Glomerular visceral epithelial cell (primary cell): ENCODE data around the gene TECR.
"Not testable (repeated sequence)": the region's sequence is repeated elsewhere in the genome, so short reads cannot be mapped to it uniquely, and the experiment has no call there.

ENCODE experiments used
- DNase-seq: peaks from one replicate; pipeline ENCODE4 v3.0.0-alpha.2; 2016; ENCODE audit errors: extremely low spot score

TECR gene, protein sequence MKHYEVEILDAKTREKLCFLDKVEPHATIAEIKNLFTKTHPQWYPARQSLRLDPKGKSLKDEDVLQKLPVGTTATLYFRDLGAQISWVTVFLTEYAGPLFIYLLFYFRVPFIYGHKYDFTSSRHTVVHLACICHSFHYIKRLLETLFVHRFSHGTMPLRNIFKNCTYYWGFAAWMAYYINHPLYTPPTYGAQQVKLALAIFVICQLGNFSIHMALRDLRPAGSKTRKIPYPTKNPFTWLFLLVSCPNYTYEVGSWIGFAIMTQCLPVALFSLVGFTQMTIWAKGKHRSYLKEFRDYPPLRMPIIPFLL

DNA sequence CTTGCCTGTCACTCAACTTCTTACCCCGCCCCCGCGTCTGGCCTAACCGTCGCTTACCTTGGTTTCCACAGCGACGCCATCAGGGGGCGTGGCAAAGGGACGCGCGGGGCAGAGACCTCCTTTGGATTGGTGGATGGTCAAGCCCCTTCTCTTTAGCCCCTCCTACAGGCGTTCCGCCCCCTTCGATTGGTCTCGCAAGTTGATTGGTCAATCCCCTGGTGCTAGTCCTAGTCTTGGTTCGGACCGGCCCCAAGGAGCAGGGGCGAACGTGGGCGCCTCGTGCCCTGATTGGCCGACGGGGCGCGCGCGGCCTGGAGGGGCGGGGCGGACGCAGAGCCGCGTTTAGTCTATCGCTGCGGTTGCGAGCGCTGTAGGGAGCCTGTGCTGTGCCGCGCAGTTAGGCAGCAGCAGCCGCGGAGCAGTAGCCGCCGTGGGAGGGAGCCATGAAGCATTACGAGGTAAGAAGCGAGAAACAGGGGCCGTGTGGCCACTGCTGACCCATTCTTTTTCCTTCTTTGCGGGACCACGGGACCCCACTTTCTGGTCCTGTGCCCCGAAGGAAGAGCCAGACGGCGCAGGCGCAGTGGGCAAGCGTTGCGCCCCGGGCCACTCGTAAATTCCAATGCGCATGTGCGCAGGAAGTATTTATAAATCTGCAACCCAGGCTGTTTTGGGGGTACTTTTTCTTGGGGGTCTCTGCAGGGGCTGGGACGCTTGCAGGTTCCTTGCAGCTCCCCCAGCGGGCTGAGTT, at the start of gene TECR:
Gene TECR (plus strand): TSS at position 341 of the 751 bp plus-strand sequence. CDS start 103 bp downstream, at position 444.
- peak; percentile 100 for DNase-seq

DNA sequence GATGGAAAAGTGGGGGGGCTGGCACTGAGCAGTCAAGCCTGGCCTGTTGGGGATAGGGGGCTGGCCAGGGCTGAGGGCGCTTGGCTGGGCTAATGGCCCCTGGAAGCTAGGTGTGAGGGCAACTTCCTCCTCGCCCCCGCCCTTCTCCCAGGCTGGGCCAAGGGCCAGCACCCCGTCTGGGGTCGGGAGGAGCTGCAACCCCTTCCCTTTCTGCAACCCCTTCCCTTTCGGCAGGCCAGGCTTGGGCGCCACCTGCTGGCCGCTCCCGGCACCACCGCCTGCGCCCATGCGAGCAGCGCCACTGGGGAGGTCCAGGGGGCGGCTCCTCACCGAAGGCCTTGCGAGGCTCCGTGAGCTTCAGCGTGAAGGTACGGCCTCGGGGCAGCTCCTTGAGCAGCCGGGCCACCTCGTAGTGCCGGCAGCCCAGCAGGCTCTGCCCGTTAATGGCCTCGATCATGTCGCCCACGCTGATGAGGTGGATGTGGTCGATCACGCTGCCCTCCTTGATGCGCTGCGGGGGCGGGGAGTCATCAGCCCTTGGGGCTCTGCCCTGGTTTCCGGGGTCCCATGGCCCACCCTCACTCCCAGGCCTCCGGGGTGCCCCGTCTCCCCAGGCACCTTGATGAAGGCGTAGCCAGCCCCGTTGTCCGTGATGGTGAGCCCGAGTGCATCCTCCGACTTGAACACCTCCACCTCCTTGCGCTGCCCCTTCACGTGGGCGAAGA, 49.3 kb upstream of the TECR start:
- DNase-seq, result peak; percentile 36

DNA sequence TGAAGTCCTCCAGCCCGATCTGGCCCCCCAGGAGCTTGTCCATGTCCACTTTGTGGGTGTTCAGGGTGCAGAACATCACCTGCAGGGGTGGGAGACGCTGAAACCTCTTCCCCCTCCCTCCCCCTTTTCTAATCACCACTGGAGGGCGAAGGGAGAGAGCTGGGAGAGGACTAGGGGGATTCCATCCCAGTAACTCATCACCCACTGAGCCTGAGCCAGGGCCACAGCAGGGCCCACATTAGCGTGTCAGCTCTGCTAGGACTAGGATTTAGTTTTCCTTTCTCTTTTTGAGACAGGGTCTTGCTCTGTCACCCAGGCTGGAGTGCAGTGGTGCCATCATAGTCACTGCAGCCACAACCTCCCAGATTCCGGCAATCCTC, 48.7 kb upstream of the TECR start:
- peak; percentile 47 for DNase-seq

DNA sequence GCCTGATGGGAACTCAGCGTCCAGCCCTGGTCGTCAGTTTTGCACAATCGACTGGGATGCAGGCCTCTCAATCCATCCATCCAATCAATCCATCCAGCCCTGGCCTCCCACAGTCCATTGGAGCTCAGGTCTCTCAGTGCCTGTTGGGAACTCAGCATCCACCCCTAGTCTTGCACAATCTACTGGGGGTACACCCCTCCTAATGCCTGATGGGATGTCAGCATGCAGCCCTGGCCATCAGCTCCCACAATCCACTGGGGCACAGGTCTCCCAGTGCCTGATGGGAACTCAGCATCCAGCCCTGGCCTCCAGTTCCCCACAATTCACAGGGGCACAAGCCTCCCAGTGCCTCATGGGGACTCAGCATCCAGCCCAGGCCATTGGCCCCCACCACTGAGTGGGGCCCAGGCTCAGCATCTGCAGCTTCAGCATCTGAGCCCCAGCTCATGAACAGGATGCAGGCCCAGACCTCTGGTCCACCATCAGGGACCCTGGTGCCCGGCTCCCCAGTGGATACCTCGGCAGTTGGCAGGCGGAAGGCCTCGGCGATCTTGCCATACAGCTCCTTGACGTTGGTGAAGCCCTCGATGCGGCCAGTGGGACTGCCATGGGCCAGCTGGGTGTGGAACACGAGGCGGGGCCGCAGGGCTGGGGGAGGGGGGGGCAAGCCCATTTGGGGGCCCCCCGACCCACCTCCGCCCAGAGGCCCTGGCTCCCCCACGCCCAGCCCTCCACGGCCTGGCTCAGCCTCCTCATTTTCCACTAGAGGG, 47.0 kb upstream of the TECR start:
- no peak for DNase-seq

DNA sequence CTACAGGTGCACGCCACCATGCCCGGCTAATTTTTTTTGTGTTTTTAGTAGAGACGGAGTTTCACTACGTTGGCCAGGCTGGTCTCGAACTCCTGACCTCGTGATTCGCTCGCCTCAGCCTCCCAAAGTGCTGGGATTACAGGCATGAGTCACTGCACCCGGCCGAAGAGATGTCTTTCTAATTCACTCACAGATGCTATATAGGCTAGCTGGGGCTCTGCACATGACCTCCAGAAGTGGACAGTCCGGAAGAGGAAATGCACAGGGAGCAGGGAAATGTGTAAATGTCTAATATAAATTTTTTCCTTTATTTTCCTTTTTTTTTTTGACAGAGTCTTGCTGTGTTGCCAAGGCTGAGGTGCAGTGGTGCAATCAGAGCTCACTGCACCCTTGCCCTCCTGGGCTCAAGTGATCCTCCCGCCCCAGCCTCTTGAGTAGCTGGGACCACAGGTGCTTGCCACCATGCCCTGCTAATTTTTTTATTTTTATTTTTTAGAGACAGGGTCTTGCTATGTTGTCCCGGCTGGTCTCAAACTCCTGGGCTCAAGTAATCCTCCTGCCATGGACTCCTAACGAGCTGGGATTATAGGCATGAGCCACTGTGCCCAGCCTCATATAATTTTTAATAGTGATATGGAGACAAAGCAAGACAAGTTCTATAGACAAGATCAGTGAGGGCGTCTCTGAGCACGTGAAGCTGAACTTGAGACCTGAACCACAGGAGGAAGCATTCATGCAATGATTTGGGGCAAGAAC, 41.8 kb upstream of the TECR start:
- no peak for DNase-seq

DNA sequence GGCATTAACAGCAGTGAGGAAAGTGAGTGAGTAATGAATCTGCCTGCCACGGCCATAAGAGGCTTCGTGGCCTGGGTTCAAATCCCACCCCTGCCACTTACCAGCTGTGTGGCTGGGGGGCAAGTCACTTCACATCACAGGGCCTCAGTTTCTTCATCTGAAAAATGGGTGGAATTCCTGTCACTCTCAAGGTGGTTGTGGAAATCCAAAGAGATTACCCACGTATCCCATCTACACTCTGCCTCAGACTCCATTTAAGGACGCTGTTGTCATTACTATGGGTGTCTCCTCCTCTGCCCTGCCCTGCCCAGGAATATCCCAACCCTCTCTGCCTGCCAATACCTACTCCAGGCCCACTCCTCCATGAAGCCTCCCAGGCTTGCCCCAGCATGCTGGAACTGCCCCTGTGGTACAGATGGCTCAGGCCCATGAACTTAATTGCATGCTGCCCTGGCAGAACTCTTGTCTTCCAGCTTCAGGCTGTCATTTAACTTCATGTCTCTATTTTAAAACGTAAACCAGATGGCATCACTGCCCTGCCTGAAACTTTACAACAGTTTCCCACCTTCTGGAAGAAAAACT, 36.5 kb upstream of the TECR start:
- DNase-seq, result no peak

DNA sequence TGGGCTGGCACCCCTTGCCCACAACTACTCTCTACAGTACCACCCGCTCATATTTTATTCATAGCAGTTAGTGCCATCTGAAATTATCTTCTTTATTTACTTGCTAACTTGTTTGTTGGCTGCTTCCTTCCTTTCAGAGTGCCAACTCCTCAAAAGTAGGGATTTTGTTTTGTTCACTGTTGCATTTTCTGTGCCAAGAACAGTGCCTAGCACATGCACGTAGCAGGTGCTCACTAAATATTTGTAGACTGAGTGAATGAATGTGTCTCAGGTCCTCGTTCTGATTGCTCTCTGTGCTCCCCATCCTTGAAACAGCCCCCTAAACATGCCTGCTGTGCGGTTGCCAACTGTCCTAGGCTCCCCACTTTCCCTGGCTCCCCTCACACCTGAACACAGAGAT, 35.0 kb upstream of the TECR start:
- DNase-seq, result no peak

DNA sequence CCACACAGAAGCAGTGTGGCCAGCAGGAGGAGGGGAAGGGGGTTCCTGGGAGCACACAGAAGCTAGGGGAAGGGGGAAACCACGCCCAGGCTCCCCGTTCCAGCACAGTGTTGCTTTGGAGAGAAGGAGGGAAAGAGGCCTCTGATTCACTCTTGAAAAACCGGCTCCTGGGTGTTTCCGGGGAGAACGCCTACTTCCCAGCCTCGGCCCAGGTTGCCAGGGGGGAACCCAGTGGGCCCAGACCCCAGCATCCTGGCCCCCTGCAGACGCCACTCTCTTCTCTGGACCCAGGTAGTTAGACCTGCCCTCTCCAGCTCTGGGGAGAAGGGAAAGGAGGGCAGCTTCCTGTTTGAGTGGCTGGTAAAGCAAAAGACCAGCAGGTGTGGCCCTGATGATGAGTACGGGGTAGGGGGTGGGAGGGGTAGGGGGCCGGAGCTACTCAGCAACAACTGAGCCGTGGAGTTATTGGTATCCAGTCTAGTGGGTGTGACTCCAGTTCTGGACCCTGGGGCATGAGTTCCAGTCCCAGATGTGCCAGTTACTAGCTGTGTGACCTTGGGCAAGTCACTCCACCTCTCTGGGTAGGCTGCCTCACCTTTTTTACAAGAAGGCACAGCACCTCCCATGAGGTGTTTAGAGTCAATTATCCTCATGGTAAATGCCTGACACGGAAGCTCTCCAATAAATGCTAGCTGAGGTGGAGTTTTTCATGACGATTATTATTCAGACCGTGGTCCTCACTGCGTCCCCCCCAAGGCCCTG, 34.3 kb upstream of the TECR start:
- peak; percentile 38 for DNase-seq

DNA sequence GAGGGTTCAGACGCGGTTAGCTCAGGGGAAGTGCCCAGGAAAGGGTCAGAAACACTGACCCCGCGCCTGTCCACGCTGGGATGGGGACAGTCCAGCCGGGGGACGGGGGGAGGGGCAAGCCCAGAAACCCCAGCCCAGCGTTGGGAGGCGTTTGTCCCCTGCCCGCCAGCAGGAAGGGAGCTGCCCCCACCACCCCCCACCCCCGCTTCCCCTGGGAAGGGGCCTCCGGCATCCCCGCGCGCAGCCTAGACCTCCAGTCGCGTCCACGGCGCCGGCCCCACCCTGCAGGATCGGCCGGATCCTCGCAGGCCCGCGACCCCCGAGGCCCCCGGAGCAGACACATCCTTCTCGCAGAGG, 33.7 kb upstream of the TECR start:
- DNase-seq, result no peak

DNA sequence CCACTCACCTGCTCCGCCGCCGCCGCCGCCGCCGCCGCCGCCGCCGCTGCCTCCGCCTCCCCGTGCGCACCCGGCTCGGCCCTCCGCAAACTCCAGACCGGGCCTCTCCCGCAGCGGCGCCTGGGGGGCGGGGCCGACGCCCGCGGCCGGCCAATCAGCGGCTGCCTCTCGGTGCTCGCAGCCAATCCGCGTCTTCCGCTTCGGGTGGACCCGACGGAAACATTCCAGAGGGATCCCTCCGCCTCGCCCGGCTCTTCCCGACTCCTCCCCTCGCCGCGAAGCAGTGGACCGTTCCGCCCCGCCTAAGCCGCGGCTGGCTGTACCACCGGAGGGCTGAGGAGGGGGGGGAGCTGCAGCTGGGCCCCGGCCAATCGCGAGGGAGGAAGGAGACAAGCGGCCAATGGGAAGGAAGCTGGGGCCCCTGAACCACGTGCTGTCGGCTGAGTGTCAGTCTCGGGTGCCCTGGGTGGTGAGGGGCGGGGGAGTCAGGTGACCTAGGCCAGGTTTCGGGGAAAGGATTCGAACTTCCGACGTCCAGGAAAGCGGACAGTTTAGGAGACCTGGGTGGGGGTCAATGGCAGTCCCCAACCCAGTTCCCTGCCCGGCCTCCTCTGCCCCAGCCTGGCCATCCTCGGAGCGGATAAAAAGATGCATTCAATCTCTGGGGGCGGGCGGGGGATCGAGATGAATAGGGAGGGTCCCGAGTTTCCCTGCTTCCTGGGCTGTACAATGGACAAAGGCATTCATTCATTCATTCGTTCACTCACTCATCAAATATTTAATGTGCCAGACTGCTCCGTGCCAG, 33.2 kb upstream of the TECR start, which contains the start of gene GIPC1:
Gene GIPC1 (minus strand): TSS at position 99 of the 805 bp plus-strand sequence. CDS start 13,151 bp downstream, outside the sequence.
- peak; percentile 99 for DNase-seq

DNA sequence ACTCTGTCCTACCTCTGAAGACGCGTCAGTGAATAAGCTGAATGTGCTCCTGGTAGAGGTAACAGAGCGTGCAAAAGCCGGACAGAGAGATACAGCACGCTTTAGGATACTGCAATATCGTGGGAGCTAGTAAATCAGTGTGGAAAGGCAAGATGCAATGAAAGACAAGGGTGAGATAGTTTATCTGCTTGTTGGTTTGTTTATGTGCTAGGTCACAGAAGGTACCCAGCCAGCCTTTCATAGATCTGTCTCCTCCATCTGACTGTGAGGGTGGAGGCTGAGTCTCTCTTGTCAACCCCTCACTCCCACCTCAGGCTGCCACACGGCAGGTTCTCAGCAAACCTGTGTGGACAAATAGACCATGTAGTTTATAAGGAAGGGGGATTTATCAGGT, 32.6 kb upstream of the TECR start:
- peak; percentile 52 for DNase-seq

DNA sequence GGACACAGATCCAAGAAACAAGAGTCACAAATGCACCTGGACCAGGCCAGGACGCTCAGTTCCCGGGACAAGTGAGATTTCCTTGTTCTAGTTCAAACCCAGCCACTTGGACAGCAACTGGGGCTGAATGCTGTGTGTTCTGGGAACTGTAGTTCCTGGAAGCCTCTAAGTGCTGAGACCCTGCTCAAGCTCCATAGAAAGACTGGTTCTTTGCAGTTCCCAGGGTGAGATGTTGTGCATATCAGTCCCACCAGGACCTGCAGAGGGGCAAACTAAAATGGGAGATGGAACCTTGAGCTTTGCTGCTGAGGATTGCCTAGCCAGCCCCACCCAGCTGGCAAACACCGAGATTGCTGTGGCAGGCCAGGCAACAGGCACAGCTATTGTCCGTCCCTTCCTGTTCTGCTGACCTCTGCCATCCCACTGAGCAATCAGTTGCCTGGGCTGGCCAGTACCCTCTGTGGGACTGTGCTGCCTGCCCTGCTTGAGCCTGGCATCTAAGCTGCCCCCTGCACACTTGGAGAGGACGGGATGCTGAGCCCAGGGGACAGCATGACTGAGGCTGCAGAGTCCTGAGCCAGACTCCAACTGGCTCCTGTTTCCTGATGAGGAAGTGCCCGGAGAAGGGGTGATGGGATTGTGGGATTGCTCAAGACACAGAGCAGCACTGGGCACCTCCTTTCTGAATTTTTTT, 32.0 kb upstream of the TECR start:
- DNase-seq, result no peak

DNA sequence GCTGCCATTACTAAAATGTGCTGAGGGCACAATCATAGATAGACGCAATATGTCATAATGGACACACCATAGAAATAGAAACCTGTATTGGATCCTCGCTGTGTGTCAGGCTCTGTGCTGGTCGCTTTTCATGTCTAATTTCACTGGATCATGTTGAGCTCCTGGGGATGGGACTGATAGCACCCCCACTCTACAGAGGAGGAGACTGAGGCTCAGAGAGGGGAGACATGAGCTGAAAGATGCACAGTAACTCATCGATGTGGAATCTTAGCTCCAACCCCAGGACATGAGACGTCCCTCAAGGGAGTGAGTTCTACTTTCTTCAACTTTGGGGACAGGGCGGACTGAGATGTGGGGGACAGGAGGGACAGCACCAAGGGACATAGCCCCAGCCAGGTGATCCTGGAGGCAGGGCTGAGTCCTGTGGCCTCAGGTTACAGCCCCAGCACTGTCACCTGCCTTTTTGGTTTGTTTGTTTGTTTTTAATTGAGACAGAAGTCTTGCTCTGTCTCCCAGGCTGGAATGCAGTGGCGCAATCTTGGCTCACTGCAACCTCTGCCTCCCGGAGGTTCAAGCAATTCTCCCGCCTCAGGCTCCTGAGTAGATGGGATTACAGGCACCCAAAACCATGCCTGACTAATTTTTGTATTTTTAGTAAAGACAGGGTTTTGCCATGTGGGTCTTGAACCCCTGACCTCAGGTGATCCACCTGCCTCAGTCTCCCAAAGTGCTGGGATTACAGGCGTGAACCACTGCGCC, 26.9 kb upstream of the TECR start:
- DNase-seq, result no peak

DNA sequence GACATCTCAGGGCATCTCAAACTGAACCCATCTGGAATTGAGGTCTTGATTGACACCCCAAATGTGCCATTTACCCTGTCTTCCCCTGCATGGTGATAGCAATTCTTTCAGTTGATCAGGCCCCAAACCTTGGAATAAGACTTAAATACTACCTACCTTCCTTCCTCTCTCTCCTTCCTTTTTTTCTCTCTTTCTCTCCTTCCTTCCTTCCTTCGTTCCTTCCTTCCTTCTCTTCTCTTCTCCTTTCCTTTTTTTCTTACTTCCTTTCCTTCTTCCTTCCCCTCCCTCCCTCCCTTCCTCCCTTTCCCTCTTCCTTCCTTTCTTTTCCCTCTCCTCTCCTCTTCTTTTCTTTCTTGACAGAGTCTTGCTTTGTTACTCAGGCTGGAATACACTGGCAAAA, 26.1 kb upstream of the TECR start:
- DNase-seq, result no peak

DNA sequence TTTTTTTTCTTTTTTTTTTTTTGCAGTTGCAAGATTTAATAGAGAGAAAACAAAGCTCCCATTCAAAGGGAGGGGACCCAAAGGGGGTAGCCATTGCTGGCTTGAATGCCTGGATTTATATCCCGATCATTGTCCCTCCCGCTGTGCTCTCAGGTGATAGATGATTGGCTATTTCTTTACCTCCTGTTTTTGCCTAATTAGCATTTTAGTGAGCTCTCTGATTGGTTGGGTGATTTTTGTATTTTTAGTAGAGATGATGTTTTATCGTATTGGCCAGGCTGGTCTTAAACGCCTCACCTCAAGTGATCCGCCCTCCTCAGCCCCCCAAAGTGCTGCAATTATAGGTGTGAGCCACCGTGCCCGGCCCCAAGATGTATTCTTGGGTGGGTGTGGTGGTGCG, 24.8 kb upstream of the TECR start:
- not testable (repeated sequence) for DNase-seq

DNA sequence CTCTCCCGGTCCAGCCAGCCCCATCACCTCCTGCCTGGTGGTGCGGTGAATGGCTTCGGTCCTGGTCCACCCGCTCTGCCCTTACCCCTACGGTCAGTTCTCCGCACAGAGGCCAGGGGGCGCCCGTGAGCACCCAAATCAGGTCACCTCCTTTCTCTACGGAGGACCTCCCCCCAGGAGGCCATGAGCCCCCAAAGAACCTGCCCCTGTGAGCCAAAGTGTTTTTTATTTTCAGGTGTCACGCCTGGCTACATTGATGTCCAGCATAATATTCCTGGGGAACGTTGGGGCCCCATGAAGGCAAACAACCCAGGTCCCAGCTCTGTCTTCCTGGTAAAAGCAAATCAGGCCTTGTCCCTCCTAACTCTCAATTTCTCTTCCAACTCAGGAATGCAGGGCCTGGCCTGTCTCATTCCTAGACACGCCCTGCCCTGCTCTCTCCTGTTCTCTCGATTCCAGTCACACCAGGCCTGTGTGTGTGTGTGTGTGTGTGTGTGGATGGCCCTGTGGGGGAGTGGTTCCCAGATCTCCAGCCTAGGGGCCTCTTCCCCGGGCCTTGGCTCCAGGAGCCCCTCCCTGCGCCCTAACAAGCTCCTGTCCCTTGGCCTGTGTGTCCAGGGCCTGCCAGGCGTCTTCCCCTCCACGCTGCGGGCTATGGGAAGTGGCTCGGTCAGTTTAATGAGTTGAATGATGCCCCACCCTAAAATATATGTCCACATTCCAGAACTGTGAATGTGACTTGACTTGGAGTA, 23.7 kb upstream of the TECR start:
- peak; percentile 82 for DNase-seq
